OCI-LY3 (cell line): ENCODE measurements around the gene CORT.

Source experiments
- H2AFZ ChIP-seq: fragments of 200-600, 300-600 bp; shearing (Covaris generic); 2 replicates; pipeline ENCODE4 v1.6.0; 2014; ENCODE audit warnings: antibody characterized with exemption, low read depth, low read length
- H3K27ac ChIP-seq: fragments of 200-600, 300-600 bp; sonication (generic); 2 replicates; pipeline ENCODE4 v1.5.1; 2014; ENCODE audit warnings: mild to moderate bottlenecking, low read length, moderate library complexity, mixed read lengths
- H3K27me3 ChIP-seq: fragments of 200-600, 300-600 bp; sonication (generic); 2 replicates; pipeline ENCODE4 v1.6.1; 2014; ENCODE audit warnings: low read depth, low read length, mixed read lengths
- H3K36me3 ChIP-seq: fragments of 200-600, 300-600 bp; sonication (generic); replicated peaks from 2 replicates; pipeline ENCODE3; 2014; ENCODE audit warnings: low read depth, low read length, mixed read lengths
- H3K4me1 ChIP-seq: fragments of 300-600, 200-600 bp; sonication (generic); 2 replicates; pipeline ENCODE4 v1.6.1; 2014; ENCODE audit warnings: low read length, mixed read lengths
- H3K4me2 ChIP-seq: fragments of 200-600, 300-600 bp; sonication (generic); 2 replicates; pipeline ENCODE4 v1.6.1; 2014; ENCODE audit warnings: low read length, mixed read lengths
- H3K4me3 ChIP-seq: fragments of 300-600, 200-600 bp; sonication (generic); 2 replicates; pipeline ENCODE4 v1.5.1; 2014; ENCODE audit warnings: antibody characterized with exemption, mild to moderate bottlenecking, low read length, moderate library complexity
- H3K79me2 ChIP-seq: fragments of 300-600, 200-600 bp; shearing (Covaris generic); 2 replicates; pipeline ENCODE4 v1.6.1; 2014; ENCODE audit warnings: mild to moderate bottlenecking, low read length, mixed read lengths
- H3K9ac ChIP-seq: fragments of 300-600, 200-600 bp; shearing (Covaris generic); 2 replicates; pipeline ENCODE4 v1.6.0; 2014; ENCODE audit warnings: mild to moderate bottlenecking, low read length, moderate library complexity
- H3K9me3 ChIP-seq: fragments of 200-600, 300-600 bp; shearing (Covaris generic); 2 replicates; pipeline ENCODE4 v1.6.1; 2014; ENCODE audit warnings: low read length, mixed read lengths; ENCODE audit not compliant: insufficient read depth
- H4K20me1 ChIP-seq: fragments of 200-600, 300-600 bp; sonication (generic); 2 replicates; pipeline ENCODE4 v1.6.1; 2016; ENCODE audit warnings: low read length, mixed read lengths; ENCODE audit not compliant: insufficient read depth
- EZH2phosphoT487 ChIP-seq: fragments of 200-600 bp; shearing (Covaris generic); IDR thresholded peaks from 2 replicates; pipeline ENCODE4 v1.6.1; 2018; ENCODE audit warnings: antibody characterized with exemption, mixed run types, low read depth
- TF ChIP-seq, protein P1 (sequence below): fragments of 200-600, 300-600 bp; sonication (generic); IDR thresholded peaks from 2 replicates; pipeline ENCODE4 v1.5.1; 2014; ENCODE audit warnings: antibody characterized with exemption, low read length, low read depth

The CORT gene

DNA sequence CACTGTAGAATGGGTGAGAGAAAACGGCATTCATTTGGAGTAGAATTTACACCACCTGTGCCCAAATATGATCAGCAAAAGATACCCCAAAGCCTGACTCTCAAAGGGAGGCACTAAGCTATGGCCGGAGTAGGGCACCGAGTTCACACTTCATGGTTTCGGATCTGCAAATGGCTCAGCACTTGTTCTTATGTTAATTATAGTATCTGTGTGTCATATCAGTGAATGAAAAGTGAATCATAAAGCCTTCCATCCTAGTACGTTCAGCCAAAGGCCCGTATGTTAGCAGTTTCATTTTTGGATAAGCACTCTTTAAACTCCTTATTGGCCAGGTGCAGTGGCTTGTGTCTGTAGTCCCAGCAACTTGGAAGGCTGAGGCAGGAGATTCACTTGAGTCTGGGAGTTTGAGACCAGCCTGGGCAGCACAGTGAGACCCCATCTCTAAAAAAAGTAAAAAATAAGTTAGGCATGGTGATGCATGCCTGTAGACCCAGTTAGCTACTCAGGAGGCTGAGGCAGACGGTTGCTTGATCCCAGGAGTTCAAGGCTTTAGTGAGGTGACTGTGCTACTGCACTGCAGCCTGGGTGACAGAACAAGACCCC lies 4.9 kb upstream of the CORT start:
- Histone ChIP-seq H3K36me3 (no peaks in the 10 kb centered on the region), H3K9ac (no peak overlapping the region), H3K9me3 (no peaks in the 10 kb centered on the region), H3K4me3 (no peak overlapping the region), H2AFZ (no peak overlapping the region), H3K4me1 (peaks cover 4% of the 10 kb centered on the region), H3K79me2 (no peaks in the 10 kb centered on the region), H3K27ac (no peak overlapping the region), H3K4me2 (no peak overlapping the region), H3K27me3 (no peaks in the 10 kb centered on the region), H4K20me1 (no peaks in the 10 kb centered on the region)
- no peak for TF ChIP-seq EZH2phosphoT487
- TF ChIP-seq, protein P1, sequence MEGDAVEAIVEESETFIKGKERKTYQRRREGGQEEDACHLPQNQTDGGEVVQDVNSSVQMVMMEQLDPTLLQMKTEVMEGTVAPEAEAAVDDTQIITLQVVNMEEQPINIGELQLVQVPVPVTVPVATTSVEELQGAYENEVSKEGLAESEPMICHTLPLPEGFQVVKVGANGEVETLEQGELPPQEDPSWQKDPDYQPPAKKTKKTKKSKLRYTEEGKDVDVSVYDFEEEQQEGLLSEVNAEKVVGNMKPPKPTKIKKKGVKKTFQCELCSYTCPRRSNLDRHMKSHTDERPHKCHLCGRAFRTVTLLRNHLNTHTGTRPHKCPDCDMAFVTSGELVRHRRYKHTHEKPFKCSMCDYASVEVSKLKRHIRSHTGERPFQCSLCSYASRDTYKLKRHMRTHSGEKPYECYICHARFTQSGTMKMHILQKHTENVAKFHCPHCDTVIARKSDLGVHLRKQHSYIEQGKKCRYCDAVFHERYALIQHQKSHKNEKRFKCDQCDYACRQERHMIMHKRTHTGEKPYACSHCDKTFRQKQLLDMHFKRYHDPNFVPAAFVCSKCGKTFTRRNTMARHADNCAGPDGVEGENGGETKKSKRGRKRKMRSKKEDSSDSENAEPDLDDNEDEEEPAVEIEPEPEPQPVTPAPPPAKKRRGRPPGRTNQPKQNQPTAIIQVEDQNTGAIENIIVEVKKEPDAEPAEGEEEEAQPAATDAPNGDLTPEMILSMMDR, result no peak

DNA sequence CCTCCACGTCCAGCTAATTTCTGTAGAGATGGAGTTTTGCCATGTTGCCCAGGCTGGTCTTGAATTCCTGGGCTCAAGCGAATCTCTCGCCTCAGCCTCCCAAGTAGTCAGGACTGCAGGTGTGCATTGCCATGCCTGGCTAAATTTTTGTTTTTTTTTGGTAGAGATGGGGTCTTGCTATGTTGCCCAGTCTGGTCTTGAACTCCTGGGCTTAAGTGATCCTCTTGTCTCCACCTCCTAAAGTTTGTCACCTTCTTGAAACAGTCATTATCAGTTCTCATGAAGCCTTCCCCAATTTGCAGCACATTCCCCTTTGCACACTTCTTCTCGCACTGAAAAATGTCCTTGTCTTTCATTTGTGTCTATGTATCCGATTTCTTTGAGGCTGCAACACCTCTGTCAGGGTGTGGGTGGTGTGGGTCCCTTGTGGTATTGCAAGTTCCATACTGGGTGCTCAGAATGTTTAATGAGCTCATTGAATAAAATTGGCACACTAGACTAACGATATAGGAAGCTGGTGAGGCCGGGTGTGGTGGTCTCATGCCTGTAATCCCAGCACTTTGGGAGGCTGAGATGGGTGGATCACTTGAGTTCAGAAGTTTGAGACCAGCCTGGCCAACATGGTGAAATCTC lies 2.9 kb upstream of the CORT start:
- Histone ChIP-seq H2AFZ (no peak overlapping the region), H3K27me3 (no peaks in the 10 kb centered on the region), H3K9ac (no peak overlapping the region), H3K4me2 (no peak overlapping the region), H3K36me3 (no peaks in the 10 kb centered on the region), H3K79me2 (no peaks in the 10 kb centered on the region), H3K4me3 (no peak overlapping the region), H3K4me1 (peaks cover 4% of the 10 kb centered on the region), H4K20me1 (no peaks in the 10 kb centered on the region), H3K27ac (no peak overlapping the region), H3K9me3 (no peaks in the 10 kb centered on the region)
- TF ChIP-seq, protein P1, result no peak
- no peak for TF ChIP-seq EZH2phosphoT487

DNA sequence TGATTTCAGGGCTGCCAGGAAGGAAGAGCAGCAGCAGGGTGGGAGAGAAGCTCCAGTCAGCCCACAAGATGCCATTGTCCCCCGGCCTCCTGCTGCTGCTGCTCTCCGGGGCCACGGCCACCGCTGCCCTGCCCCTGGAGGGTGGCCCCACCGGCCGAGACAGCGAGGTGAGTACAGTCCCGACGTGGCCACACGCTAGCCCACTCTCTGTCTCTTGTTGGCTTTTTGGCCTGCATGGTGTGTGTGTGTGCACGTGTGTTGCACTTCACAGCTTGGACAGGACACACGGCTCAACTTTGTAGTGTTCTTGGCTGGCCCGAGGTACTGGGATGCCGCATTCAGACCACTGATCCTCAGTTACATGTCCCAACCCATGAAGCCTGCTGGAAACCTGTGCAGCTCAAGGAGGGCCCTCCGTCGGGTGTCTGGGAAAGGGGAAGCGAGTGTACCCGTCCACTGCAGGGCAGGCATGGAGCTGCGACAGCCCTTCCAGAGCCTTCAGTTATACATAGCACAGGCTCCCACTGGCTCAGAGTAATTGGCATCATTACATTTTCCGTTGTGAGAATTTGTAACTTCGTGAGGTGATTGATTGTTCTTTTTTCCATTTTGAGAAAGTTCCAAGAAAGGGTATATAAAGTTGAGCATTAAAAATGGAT lies 454 bp downstream of the CORT start:
- no peak overlapping the region for H3K4me3 ChIP-seq
- no peaks in the 10 kb centered on the region for H3K79me2 ChIP-seq
- H4K20me1 ChIP-seq, result no peaks in the 10 kb centered on the region
- no peaks in the 10 kb centered on the region for H3K27me3 ChIP-seq
- no peak overlapping the region for H3K27ac ChIP-seq
- H3K36me3 ChIP-seq, result no peaks in the 10 kb centered on the region
- H2AFZ ChIP-seq, result no peak overlapping the region
- TF ChIP-seq EZH2phosphoT487, result no peak
- TF ChIP-seq, protein P1, result no peak
- no peak overlapping the region for H3K9ac ChIP-seq
- H3K9me3 ChIP-seq, result no peaks in the 10 kb centered on the region
- H3K4me2 ChIP-seq, result no peak overlapping the region
- no peaks in the 10 kb centered on the region for H3K4me1 ChIP-seq

DNA sequence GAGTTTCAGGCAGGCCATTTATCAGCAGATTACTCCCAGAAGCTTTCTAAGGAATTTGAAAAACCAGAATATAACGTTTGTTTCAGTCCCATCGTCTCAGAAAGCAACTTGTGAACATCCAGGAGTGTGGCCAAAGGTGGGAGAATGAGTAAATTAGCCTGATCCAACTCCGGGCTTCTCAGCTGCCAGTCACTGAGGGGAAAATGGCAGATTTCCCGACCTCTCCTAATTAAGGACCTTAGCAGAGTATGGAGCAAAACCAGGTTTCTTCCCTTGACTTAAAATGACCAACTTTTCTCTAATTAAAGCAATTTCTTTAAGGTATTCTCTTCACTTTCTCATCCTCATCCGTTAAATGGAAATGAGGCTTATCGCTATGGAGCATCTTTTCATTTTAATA lies 1.0 kb downstream of the CORT start:
- Histone ChIP-seq H3K4me2 (no peak overlapping the region), H3K27ac (no peak overlapping the region), H3K79me2 (no peaks in the 10 kb centered on the region), H4K20me1 (no peaks in the 10 kb centered on the region), H3K9me3 (no peaks in the 10 kb centered on the region), H3K36me3 (no peaks in the 10 kb centered on the region), H3K27me3 (no peaks in the 10 kb centered on the region), H3K4me1 (no peaks in the 10 kb centered on the region), H3K9ac (no peak overlapping the region), H3K4me3 (no peak overlapping the region), H2AFZ (no peak overlapping the region)
- TF ChIP-seq, protein P1, result no peak
- no peak for TF ChIP-seq EZH2phosphoT487
